ENCODE results near the gene ABLIM2.
A peak's percentile ranks its signal among the peaks of the same experiment; 100 is the strongest.

ABLIM2 gene

DNA sequence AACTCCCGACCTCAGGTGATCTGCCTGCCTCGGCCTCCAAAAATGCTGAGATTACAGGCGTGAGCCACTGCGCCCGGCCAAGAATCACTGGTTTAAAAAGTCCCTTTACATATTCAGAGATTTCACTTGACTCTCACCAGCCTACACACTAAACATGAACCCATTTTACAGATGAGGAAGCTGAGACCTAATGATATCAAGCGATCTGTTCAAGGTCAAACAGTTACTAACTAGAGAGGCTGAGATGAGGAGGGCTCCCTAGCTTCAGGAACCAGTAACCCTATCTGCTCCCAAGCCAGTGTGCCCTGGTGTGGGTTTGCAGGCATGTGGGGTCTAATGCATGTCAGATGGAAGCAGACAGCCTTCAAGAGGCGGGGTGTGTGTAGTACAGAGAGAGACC lies 159.3 kb downstream of the ABLIM2 start:
- no peak for DNase-seq

DNA sequence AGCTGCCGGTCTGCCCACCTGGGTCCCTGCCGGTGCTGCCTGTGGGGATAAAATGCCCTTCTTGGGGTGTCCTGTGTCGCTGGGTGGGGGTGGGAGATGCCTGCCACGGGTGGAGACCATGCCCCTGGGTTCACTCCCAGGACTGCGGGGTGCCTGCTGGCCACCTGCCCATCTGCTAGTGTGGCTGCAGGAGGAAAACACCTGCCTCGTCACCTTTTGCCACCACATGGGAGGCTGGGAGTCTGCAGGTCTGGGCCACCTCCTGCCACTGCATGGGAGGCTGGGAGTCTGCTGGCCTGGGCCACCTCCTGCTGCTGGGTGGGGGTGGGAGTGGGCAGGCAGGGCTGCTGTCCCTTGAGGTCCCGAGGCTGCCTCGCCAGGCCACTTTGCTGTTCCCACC lies 160.2 kb downstream of the ABLIM2 start:
- DNase-seq, result no peak

DNA sequence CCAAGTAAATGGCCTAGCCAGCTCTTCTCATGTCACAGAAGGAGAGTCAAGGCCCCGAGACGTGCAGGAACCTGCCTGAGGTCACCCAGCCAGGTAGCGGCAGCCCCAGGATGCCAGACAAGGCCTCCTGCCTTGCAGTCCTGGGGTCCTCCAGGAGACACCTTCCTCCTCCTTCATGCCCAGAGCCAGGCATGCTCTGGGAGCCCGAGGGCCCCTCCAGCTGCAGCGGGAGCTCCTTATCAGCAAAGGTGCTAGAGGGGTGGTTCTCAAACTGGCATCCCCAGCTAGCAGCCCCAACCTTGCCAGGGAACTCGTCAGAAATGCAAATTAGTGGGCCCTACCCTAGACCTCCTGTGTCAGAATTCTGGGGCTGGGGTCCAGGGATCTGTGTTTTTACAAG lies 162.7 kb downstream of the ABLIM2 start:
- DNase-seq, result no peak

DNA sequence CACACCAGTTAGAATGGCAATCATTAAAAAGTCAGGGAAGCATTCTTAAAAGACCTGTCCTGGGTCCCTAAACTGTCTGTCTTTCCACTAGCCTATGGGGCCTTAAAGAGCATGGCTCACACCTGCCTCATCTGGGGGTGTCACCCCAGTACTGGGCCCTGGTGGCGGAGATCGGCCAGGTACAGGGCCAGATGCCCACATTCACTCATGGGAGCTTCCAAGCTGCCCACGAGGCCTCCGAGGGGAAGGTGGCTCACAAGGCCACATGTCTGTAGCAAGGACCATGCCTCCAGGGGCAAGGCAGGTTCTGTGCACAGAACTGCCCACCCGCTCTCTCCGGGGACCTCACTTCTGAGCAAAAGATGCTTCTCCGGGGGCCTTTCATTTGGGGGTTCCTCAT lies 163.5 kb downstream of the ABLIM2 start:
- DNase-seq, result no peak

DNA sequence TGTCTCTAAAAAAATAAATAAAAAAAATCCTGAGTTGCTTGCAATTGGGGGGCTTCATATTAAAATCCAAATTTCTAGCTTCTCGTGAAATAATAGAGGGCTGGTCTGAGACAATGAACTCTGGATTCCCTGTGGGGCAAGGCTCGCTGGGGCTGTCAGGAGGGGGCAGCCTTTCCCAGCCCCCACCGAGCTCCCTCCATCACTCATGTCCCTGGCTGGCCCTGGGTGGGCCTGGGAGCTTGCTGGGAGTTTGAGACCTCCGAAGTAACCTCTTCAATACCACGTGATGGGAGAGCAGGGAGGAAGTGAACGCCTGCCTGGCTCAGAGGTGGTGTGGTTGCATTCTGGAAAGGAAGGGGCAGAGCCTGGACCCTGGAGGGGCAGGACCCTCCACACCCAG lies 164.9 kb downstream of the ABLIM2 start:
- no peak for DNase-seq

DNA sequence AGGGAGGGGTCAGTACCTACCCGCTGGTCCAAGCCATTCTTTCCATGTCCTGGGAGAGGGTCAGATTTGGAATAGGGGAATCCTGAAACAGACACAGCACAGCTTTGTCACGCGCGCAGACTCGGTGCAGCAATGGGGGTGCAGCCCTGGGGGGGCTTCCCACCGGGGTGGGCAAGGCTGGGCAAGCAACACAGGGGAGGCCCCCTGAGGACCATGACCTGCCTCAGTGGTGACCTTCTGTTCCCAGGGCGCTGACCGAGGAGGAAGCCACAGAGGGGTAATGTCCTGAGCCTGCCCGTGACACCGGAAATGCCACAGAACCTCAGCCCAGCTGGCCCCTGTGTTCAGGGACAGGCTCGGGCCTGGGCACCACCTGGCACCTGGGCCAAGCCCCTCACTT lies 165.8 kb downstream of the ABLIM2 start:
- no peak for DNase-seq

DNA sequence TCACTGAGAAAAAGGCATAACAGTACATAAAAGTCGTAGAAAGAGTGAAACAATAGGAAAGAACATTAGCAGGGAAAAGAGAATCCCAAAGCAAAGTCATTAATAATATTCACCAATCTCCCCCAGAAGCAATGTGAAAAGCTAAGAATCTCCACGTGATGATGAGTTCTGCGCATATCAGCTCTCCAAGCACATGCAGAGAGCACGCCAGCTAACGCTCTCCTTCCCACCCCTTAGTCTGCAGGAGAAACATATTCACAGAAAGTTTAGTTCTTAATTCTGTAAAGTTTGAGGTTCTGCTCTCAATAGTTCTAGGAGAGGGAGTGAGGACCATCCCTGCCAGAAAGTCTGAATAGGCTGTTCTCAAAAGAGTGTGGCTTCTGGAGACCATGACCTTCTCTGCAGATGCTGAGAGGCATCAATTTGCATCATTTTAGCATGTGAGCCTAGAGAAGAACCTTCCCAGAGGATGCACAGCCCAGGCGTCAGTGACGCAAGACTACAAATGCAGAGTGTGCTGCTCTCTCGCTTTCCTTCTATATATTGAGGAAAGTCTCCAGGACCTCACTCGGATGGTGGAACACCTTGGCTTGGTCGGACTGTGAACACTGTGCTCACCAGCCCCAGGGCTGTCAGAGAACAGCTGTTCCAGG lies 167.7 kb downstream of the ABLIM2 start:
- DNase-seq, result no peak

DNA sequence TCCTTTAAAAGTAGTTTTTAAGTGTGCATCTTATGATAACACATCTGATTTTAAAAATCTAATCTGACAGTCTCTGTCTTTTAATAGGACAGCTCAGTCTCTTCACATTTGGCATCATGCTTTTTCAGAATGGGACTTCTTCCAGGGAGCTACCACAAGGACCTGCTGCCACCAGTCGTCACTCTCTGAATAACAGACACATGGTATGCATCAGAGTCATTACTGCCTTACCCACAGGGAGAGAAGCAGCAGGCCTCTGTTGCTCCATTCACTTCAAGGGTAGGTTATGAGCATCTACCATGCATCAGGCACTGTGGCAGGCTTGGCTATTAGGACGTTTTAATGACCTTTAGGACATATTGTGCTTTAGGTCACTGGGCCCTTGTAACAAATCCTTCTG lies 169.0 kb downstream of the ABLIM2 start:
- DNase-seq, result peak; percentile 68

DNA sequence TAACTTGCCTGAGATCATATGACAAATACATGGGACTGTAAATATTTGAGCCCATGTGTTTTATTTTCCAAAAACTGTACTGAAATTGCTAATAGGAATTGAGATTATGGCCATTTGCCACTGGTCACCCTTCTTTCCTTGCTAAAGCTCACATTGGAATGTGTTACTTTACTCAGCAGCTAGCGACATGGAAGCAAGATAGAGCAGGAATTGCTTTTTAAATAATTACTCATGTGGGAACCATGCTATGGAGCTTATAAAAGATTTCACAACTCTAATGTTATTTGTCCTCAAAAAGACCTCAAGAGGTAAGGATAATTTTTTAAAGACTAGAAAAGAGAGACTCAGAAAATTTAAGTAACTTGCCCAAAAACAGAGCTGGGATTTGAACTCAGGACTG lies 170.2 kb downstream of the ABLIM2 start:
- DNase-seq, result peak; percentile 90

DNA sequence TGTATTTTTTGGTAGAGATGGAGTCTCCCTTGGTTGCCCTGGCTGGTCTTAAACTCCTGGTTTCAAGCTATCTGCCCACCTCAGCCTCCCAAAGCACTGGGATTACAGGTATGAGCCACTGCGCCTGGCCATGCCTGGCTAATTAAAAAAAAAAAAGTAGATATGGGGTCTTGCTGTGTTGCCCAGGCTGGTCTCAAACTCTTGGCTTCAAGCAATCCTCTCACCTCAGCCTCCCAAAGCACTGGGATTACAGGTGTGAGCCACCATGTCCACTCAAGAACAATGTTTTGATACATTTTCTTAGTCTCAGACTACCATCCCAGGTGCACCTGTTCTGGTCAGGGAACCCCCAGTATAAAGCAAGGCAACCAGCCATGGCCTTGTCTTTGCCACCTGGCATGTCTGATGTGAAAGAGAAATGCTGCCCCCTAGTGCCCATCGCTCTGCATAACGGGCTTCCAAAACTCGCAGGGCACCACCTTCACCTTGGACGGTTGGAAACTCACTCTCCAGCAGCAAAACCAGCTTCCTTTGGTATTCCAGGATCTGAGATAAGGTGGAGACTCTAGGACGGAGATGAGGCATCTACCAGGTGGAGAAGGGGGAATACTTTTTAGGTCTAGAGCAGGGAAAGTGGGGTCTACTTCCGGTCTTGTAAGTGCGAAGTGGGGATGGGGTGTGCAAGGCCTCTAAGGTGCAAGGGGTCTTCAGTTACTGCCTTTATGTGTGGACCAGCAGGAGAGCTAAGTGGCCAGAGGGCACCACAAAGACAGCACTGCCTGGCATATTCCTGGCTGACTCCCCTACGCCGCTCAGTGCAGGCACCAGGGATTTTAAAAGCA lies 171.2 kb downstream of the ABLIM2 start:
- peak; percentile 73 for DNase-seq

DNA sequence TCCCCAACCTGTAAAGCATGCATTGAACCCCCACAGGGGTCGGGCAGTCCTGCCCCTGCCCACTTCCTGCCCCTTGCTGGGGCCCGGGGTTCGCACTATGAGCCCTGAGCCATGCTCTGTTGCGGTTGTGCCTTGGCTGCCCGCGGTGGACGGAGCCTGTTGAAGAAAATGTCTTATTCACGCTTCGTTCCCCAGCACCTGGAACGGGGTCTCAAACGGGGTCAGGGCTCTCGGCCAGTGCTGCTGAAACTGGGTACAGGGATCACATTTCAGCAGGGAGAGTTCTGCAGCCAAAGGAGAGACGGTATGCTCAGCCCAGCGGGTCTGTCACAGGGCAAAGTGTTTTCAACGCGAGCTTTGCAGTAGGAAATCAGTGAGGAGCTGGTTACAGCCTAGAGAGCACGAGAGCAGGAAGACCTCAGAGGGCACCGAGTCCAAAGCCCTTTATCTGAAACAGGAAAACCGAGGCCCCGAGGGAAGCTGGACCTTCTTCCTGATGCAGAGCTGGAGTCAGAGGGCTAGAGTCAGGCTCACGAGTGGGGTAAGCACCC lies 172.6 kb downstream of the ABLIM2 start:
- no peak for DNase-seq

DNA sequence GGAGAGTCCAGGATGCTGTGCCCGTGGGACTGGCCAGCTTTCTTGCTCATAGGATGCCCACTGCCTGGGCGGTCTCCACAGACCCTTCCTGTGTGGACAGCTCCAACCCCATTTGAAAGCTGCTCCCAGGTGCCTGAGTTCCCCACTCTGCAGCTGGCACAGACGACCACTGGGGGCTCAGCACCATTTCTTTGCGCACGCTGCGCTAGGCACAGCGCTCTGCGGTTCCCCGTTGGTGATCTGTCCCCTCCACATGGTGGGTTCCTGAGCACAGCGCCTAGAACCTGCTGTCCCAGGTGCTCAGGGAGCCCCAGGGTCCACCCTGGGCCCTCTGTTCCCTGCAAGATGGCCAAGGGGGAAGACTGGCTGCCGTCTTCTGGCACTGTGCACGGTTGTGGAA lies 173.5 kb downstream of the ABLIM2 start:
- DNase-seq, result no peak

DNA sequence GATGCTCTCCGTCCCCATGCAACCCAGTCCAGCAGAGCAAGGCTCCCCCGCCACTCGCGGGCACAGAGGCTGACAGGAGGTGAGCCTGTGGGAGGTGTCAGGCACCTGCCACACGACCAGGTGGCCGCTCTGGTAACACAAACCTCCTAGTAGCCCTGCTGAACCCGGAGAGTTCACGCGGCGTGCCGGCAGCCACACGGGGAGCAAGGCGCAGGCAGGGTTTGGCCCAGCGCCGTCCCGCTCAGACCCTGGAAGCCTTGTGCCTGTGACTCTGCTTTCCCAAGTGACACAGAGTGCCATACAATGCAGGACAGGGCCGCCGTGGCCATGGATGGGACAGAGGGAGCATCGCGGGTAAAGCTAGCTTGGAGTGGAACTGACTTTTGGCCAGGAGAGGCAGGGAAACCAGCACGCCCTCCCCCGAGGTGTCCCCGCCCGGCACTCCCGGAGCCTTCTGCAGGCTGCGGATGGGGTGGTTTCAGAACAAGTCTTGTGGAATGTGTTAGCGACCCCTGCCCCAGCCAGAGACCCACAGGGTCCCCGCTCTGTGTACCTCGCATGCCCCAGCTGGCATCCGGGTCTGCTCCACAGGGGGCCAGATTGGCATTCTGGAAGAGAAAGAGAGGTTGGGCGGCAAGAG lies 174.2 kb downstream of the ABLIM2 start:
- no peak for DNase-seq

DNA sequence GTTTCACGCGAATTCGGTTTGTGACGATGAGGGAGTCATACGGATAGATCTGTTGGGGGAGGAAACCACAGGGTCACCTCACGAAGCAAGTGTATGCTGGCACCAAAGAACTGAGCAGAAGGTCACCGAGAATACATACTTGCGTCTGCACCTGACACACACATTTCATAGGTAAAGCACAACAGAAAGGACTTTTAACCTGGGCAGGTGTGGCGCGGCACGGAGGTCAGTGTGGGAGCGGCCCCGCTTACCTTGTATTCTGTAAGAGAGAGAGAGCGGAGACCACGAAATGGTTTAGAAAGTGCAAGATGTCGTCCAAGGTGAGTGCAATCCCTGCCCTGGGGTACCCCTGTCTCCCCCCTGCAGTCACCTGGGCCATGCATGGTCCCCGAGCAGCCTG lies 175.3 kb downstream of the ABLIM2 start:
- DNase-seq, result no peak

DNA sequence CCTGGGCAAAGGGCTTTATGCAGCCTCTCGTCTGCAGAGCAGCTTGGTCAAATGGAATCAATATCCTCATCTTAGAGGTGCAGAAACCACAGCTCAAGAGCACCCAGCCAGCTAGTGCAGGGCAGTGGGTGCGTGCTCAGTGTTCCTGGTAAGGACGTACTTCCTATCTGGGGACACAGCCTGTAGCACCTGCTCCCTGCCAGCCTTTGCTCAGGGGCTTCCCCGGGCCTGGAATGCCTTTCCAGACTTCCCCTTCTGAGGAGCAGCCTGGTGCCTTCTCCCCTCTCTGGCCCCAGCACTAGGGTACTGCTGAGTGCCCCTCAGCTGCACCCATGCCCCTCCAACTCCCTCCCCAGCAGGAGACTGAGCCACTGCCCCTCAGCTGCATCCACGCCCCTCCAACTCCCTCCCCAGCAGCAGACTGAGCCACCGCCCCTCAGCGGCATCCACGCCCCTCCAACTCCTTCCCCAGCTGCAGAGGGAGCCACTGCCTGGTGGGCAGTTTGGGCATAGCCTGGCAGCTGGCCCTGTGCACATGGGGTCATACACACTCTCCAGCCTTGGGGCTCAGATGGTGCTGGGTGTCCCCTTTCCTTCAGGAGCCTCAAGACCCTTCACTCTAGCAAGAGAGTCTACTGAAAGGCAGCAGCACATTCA lies 176.7 kb downstream of the ABLIM2 start:
- DNase-seq, result no peak

DNA sequence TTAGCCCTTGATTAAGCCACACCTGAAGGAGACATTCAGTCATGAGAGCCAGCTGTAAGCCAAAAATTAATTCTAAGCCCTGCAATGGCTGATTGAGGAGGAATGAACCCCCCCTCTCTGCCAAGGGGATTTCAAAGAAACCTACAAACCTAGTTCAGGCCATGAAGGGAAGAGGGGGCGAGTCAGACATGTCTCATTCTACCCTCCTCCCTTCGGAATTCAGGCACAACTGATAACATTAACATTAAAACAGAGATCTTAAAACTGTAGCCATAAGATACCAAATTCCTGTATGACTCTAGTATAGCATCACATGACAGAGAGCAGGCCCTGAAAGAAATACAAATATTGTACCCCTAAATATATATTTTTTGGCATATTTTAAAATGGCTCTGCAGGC lies 178.6 kb downstream of the ABLIM2 start:
- peak; percentile 62 for DNase-seq

DNA sequence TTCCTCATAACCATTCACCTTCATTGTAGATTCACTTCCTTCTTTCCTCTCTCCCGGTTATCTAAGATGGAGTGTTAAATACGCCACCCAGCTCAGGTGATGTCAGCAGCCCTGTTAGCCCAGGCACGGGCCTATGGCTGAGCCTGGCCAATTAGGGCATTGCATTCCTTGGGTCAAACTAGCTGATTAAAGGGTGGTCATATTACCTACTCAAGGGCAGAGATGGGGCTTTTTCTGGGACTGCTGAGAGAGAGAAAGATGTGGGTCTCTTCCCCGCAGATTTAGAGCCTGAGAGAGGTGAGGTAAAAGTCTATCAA lies 179.0 kb downstream of the ABLIM2 start:
- no peak for DNase-seq

DNA sequence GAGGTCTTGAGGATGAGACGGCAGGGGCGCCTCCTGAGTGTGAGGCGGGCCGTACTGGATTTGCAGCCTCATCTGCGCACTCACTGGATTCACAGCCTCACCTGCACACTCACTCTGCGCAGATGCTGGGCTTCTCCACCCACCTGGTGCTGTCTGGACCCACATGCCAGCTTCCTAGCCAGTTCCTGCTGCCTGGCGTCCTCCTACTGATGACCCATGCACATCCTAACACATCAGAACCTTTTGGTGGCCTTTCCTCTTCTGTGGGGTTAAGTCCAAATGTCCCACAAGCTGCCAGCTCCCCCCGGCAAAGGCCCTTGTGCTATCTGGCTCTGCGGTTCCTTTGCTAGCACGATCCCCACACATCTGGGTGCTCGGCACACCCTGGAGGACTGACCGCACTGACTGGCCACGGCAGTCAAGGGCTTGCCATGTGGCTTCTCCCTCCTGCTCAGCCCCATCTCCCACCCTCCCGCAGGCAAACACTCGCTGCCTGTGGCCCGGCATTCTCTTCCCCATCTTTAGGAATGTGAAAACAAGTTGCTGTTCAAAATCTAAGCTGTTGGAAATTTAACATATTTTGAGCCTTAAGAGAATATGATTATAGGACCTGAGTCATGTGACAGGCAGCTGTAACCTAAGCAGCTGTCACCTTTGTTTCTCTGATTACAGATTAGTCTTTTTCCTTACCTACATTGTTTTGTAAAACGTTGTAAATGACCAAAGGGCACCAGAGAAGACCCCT lies 179.5 kb downstream of the ABLIM2 start:
- DNase-seq, result no peak

DNA sequence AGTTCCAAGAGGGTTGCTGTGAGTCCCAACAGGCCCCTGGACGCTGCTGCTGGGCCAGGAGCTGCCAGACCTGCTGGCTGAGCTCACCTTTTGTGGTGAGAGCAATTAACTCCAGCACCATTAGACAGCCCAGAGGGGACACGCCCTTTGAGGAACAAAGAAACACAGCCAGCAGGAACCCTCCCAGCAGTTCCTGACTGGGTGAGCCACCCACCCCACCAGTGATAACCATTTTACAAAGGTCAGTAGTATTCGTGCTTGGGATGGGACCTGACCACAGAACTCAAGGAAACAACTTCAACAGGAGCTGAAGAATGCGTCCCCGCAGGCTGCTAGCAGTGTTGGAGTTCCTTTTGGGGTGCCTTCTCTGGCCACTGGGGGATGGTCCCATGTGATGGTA lies 180.1 kb downstream of the ABLIM2 start:
- no peak for DNase-seq

DNA sequence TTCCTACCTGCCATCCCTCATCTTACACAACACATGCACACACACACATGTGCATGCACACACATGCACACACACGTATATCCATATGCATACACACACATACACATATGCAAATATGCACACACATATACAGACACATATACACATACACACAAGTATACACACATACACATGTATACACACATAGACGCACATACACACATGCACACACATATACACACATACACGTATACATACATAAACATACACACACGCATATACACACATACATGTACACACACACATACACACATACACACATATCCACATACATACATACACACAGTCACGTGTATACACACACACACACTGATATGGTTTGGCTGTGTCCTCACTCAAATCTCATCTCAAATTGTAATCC lies 182.0 kb downstream of the ABLIM2 start:
- no peak for DNase-seq

DNA sequence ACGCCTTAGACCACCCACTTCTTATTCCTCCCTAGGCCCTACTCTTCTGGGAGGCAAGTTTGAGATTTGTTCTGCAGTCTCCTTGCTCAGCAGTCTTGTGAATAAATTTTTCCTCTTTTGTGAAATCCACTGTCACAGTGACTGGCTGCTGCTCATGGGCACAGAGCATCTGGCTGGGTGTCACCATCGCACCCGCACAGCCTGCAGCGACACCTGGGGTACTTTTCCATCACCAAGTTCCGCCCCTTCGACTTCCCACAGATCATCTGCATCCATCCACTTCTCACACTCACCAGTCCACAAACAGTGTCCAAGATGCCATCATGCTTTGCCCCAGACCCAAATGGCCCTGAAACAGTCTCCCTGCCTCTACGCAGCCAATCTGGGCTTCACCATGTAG lies 182.6 kb downstream of the ABLIM2 start:
- no peak for DNase-seq

DNA sequence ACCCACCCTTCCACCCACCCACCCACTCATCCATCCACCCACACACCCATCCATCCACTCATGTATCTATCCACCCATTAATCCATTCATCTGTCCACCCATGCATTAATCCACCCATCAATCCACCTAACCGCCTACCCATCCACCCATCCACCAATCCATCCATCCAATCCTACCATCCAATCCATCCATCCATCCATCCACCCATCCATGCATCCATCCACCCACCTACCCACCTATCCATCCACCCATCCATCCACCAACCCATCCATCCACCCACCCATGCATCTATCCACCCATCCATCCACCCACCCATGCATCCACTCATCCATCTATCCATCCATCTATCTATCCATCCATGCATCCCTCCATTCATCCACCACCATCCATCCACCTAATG lies 184.2 kb downstream of the ABLIM2 start:
- no peak for DNase-seq
